PFSK-1 (cell line): ENCODE results near the gene FAM222A.

ENCODE experiments used
- POLR2AphosphoS5 ChIP-seq: IDR thresholded peaks from 2 replicates; pipeline ENCODE4 v1.6.1; 2012; ENCODE audit warnings: low read depth, mild to moderate bottlenecking, control low read depth, low read length, moderate library complexity
- REST ChIP-seq, 2 experiments: IDR thresholded peaks; 2 replicates each; pipeline versions ENCODE4 v1.6.1 to v1.8.0; 2011 to 2012; ENCODE audit warnings: low read depth in 2 of 2, low read length in 2 of 2, control low read depth in 1 of 2, inconsistent platforms in 1 of 2, mild to moderate bottlenecking in 1 of 2, moderate library complexity in 1 of 2; ENCODE audit not compliant: insufficient read depth in 1 of 2
- SIN3A ChIP-seq: IDR thresholded peaks from 2 replicates; pipeline ENCODE4 v1.6.1; 2012; ENCODE audit warnings: mild to moderate bottlenecking, low read length, moderate library complexity, borderline replicate concordance; ENCODE audit not compliant: insufficient read depth
- TAF1 ChIP-seq: IDR thresholded peaks from 2 replicates; pipeline ENCODE4 v1.6.1; 2012; ENCODE audit warnings: low read length, control low read depth, borderline replicate concordance; ENCODE audit not compliant: insufficient read depth

GRCh38 chr12:109708939-109709338, 4.7 kb upstream of the FAM222A start:
- no peak for TF ChIP-seq TAF1
- TF ChIP-seq POLR2AphosphoS5 = no peak
- no peak for TF ChIP-seq REST (IDR thresholded peaks at IDR 0.05; ENCODE audit: insufficient read depth in 1 of 2, low read depth in 2 of 2, low read length in 2 of 2)
- TF ChIP-seq SIN3A = no peak
